ENCODE data around the gene PRDX2. TPM values are rescaled to one million over a fixed set of nuclear protein-coding genes. Genes with fewer than 3 reads are reported as not detected.
A peak's percentile ranks its signal among the peaks of the same experiment; 100 is the strongest.

Gene PRDX2
- total RNA-seq, 1 experiment from 2014 or later: 406 TPM

- POLR2A ChIA-PET (ENCODE audit: low non-redundant PET): interaction anchor here (0.5 kb wide), 1 partner anchor 1010 kb away, joined by 3 read pairs; no protein-coding TSS in a partner anchor
- H3K36me3 ChIP-seq (ENCODE audit: insufficient read depth, low read length, poor library complexity, severe bottlenecking): no peaks in the 10 kb centered on the region
- no peak overlapping the region for H3K4me3 ChIP-seq (ENCODE audit: low read depth, low read length, poor library complexity, severe bottlenecking)
- BruUV-seq (replicated peaks): no TSS peak
- CTCF ChIA-PET: no interaction called here
- no peaks in the 10 kb centered on the region for H3K9me3 ChIP-seq (ENCODE audit: low read depth, low read length, poor library complexity, severe bottlenecking)
- intact Hi-C loops (cut with micrococcal nuclease; ENCODE audit: unreplicated experiment): no loop called here
- no peaks in the 10 kb centered on the region for H3K27me3 ChIP-seq (replicated peaks; ENCODE audit: insufficient read depth, low read depth, low read length, poor library complexity)
- peaks cover 58% of the 10 kb centered on the region for H3K4me1 ChIP-seq (ENCODE audit: insufficient read depth, low read length, poor library complexity, severe bottlenecking)
- peak overlapping the region; percentile 96 for H3K27ac ChIP-seq (ENCODE audit: low read depth, low read length, poor library complexity, severe bottlenecking)
- no peak for DNase-seq (ENCODE audit: low spot score)
- TF ChIP-seq EZH2 (IDR thresholded peaks at IDR 0.05; ENCODE audit: borderline replicate concordance, low read depth, low read length, poor library complexity, severe bottlenecking): no peak
- no peak for TF ChIP-seq CTCF (conservative IDR thresholded peaks at IDR 0.05; ENCODE audit: low read depth, low read length)
These were observed 15.3 kb downstream of the PRDX2 start for GRCh38 chr19:12786141-12786870.

- ChIA-PET POLR2A (ENCODE audit: low non-redundant PET) (no interaction called here), CTCF (no interaction called here)
- BruUV-seq (replicated peaks): no TSS peak
- TF ChIP-seq CTCF (conservative IDR thresholded peaks at IDR 0.05; ENCODE audit: low read depth, low read length): no peak
- TF ChIP-seq EZH2 (IDR thresholded peaks at IDR 0.05; ENCODE audit: borderline replicate concordance, low read depth, low read length, poor library complexity, severe bottlenecking): no peak
- Histone ChIP-seq H3K36me3 (ENCODE audit: insufficient read depth, low read length, poor library complexity, severe bottlenecking) (no peaks in the 10 kb centered on the region), H3K4me1 (ENCODE audit: insufficient read depth, low read length, poor library complexity, severe bottlenecking) (peaks cover 52% of the 10 kb centered on the region), H3K27me3 (replicated peaks; ENCODE audit: insufficient read depth, low read depth, low read length, poor library complexity) (no peaks in the 10 kb centered on the region), H3K4me3 (ENCODE audit: low read depth, low read length, poor library complexity, severe bottlenecking) (no peak overlapping the region), H3K27ac (ENCODE audit: low read depth, low read length, poor library complexity, severe bottlenecking) (peak overlapping the region; percentile 96), H3K9me3 (ENCODE audit: low read depth, low read length, poor library complexity, severe bottlenecking) (no peaks in the 10 kb centered on the region)
- intact Hi-C loops (cut with micrococcal nuclease; ENCODE audit: unreplicated experiment): no loop called here
- DNase-seq (ENCODE audit: low spot score): no peak
These were observed 16.1 kb downstream of the PRDX2 start for GRCh38 chr19:12785431-12786031.

- TF ChIP-seq EZH2 (IDR thresholded peaks at IDR 0.05; ENCODE audit: borderline replicate concordance, low read depth, low read length, poor library complexity, severe bottlenecking): no peak
- ChIA-PET POLR2A (ENCODE audit: low non-redundant PET) (no interaction called here), CTCF (no interaction called here)
- Histone ChIP-seq H3K36me3 (ENCODE audit: insufficient read depth, low read length, poor library complexity, severe bottlenecking) (no peaks in the 10 kb centered on the region), H3K27me3 (replicated peaks; ENCODE audit: insufficient read depth, low read depth, low read length, poor library complexity) (no peaks in the 10 kb centered on the region), H3K27ac (ENCODE audit: low read depth, low read length, poor library complexity, severe bottlenecking) (peak overlapping the region; percentile 96), H3K9me3 (ENCODE audit: low read depth, low read length, poor library complexity, severe bottlenecking) (no peaks in the 10 kb centered on the region), H3K4me3 (ENCODE audit: low read depth, low read length, poor library complexity, severe bottlenecking) (no peak overlapping the region), H3K4me1 (ENCODE audit: insufficient read depth, low read length, poor library complexity, severe bottlenecking) (peaks cover 49% of the 10 kb centered on the region)
- no peak for DNase-seq (ENCODE audit: low spot score)
- intact Hi-C loops (cut with micrococcal nuclease; ENCODE audit: unreplicated experiment): no loop called here
- BruUV-seq (replicated peaks): no TSS peak
These were observed 16.6 kb downstream of the PRDX2 start for GRCh38 chr19:12784871-12785430.

Measured in A673 (cell line).